Smooth muscle cell of the brain vasculature (primary cell): ENCODE results near the gene NEMP2.

Experiments used
- DNase-seq: peaks from one replicate; pipeline ENCODE4 v3.0.0-alpha.2; 2012; ENCODE audit warnings: low read depth, low spot score

NEMP2 gene

DNA sequence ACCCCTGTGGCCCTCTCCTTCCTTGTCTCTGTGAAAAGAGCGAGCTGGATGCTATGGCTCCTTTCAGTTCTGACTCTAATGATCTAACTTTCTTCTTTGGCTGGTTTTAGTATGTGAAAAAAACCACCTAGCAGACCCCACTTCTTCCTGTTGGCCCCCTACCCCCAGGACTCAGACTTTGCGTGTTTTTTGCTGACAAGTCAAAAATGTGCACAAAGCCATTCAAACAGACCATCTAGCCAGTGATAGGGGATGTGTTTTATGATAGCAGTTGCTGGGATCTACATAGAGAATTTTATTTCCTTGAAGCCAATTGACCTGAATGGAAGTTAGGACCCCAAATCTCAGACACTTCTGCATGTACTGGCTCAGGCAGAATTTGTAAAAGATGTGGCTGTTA is 77.3 kb downstream of the NEMP2 start:
- DNase-seq: no peak

- DNase-seq: no peak
Observed at GRCh38 chr2:190456833-190457232, 77.7 kb downstream of the NEMP2 start.

DNA sequence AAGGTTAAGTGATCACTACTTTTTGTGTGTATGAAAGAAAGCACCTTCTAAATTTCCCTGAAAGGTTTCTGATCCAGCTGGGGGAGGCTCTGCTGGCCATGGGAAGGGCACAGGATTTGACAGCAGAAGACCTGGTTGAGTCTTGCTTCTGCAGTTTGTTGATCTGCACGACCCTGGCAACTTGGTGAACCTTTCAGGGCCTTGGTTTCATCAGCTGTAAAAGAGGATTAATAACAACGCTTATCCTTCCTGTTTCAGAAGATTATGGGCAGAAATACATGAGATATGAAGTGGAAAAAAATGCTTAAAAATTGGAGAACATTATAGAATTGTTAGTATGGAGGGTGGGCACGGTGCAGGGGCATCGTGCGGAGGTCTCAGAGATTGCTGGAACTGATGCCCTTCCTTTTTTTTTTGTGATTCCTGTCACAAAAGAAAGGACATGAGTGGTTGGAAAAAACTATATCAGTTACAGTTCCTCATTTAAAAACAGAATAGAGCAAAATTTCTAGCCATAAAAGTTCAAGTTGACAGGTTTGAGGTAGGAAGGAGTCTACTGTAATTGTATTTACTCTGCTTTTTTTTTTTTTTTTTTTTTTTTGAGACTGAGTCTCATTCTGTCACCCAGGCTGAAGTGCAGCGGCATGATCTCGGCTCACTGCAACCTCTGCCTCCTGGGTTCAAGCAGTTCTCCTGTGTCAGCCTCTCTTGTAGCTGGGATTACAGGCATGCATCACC is 79.0 kb downstream of the NEMP2 start:
- no peak for DNase-seq

GRCh38 chr2:190454795-190455194 is 79.7 kb downstream of the NEMP2 start:
- DNase-seq: no peak
